NCI-H1092 (cell line): ENCODE measurements around the gene DCBLD1.
"Not testable (repeated sequence)": the region's sequence is repeated elsewhere in the genome, so short reads cannot be mapped to it uniquely, and the experiment has no call there.

Source experiments
- DNase-seq: peaks from one replicate; lab custom pipeline; 2025; lab: John Stamatoyannopoulos, UW

The DCBLD1 gene

GRCh38 chr6:117482240-117483003, at the start of gene DCBLD1:
DCBLD1 (plus strand) TSS chr6:117482674; CDS start chr6:117482782, 108 bp downstream.
- no peak for DNase-seq

GRCh38 chr6:117440706-117441525, 41.6 kb upstream of the DCBLD1 start:
- DNase-seq = no peak

- DNase-seq = no peak
Measured at GRCh38 chr6:117441824-117442264, 40.6 kb upstream of the DCBLD1 start.

GRCh38 chr6:117442313-117442712, 40.2 kb upstream of the DCBLD1 start:
- DNase-seq = not testable (repeated sequence)

- DNase-seq = no peak
Measured at GRCh38 chr6:117444600-117444999, 37.9 kb upstream of the DCBLD1 start.

GRCh38 chr6:117446861-117447260, 35.6 kb upstream of the DCBLD1 start:
- no peak for DNase-seq

GRCh38 chr6:117448011-117448410, 34.5 kb upstream of the DCBLD1 start:
- no peak for DNase-seq

GRCh38 chr6:117448732-117449485, 33.6 kb upstream of the DCBLD1 start:
- DNase-seq = no peak

- peak; percentile 4 for DNase-seq
Measured at GRCh38 chr6:117449549-117450439, 32.7 kb upstream of the DCBLD1 start.

GRCh38 chr6:117451671-117452070, 30.8 kb upstream of the DCBLD1 start:
- DNase-seq = no peak

- no peak for DNase-seq
Measured at GRCh38 chr6:117456250-117456649, 26.2 kb upstream of the DCBLD1 start.

GRCh38 chr6:117456998-117457397, 25.5 kb upstream of the DCBLD1 start:
- DNase-seq = no peak

GRCh38 chr6:117459204-117459944, 23.1 kb upstream of the DCBLD1 start:
- DNase-seq = no peak

- no peak for DNase-seq
Measured at GRCh38 chr6:117463762-117464665, 18.5 kb upstream of the DCBLD1 start.

- no peak for DNase-seq
Measured at GRCh38 chr6:117464700-117465099, 17.8 kb upstream of the DCBLD1 start.

- no peak for DNase-seq
Measured at GRCh38 chr6:117465691-117466090, 16.8 kb upstream of the DCBLD1 start.

- no peak for DNase-seq
Measured at GRCh38 chr6:117467876-117468275, 14.6 kb upstream of the DCBLD1 start.

GRCh38 chr6:117468527-117468926, 13.9 kb upstream of the DCBLD1 start:
- DNase-seq = not testable (repeated sequence)

- DNase-seq = no peak
Measured at GRCh38 chr6:117469356-117469755, 13.1 kb upstream of the DCBLD1 start.

- no peak for DNase-seq
Measured at GRCh38 chr6:117469791-117470190, 12.7 kb upstream of the DCBLD1 start.
